Stomach (tissue), 9 donors: ENCODE measurements around the gene FAR1. TPM values are rescaled to one million over a fixed set of nuclear protein-coding genes. Genes with fewer than 3 reads are reported as not detected.

ENCODE experiments used
- DNase-seq, 2 donors: peaks; one replicate each; pipeline versions ENCODE4 v3.0.0 to v3.0.0-alpha.2; 2013 to 2019
- H3K27ac ChIP-seq, 5 donors: fragments of 200-600 bp in 4 of 5; sonication (generic) in 4 of 5; one replicate each; pipeline ENCODE4 v1.5.1; 2013 to 2019; ENCODE audit warnings: mild to moderate bottlenecking in 1 of 5, moderate library complexity in 1 of 5
- H3K27me3 ChIP-seq, 3 donors: fragments of 200-600 bp; sonication (generic); one replicate each; pipeline ENCODE4 v1.5.1; 2017 to 2019; ENCODE audit warnings: mixed run types in 1 of 3
- H3K36me3 ChIP-seq, 4 donors: fragments of 200-600 bp; sonication (generic); 1 replicate in 3 of 4; 2 replicates in 1 of 4; pipeline ENCODE4 v1.5.1; 2016 to 2019
- H3K4me1 ChIP-seq, 4 donors: fragments of 200-600 bp; sonication (generic); one replicate each; pipeline ENCODE4 v1.5.1; 2016 to 2019
- H3K4me3 ChIP-seq, 4 donors: fragments of 200-600 bp; sonication (generic) in 3 of 4; one replicate each; pipeline ENCODE4 v1.5.1; 2016 to 2019; ENCODE audit warnings: mild to moderate bottlenecking in 1 of 4
- H3K9me3 ChIP-seq, 4 donors: fragments of 200-600 bp; sonication (generic); one replicate each; pipeline ENCODE4 v1.5.1; 2016 to 2019
- EP300 ChIP-seq: sonication (generic); formaldehyde crosslinking; IDR thresholded peaks from one replicate; pipeline ENCODE4 v1.6.1; 2017; ENCODE audit warnings: antibody characterized with exemption
- POLR2A ChIP-seq, 4 donors: fragments of 450-650 bp; IDR thresholded peaks; one replicate each; pipeline ENCODE4 v1.6.1; 2016; ENCODE audit warnings: antibody characterized with exemption in 4 of 4, control low read depth in 2 of 4, mild to moderate bottlenecking in 1 of 4, moderate library complexity in 1 of 4
- POLR2AphosphoS5 ChIP-seq, 3 donors: sonication (generic); formaldehyde crosslinking; IDR thresholded peaks; one replicate each; pipeline ENCODE4 v1.6.1; 2016; ENCODE audit warnings: antibody characterized with exemption in 3 of 3
- WGBS, 5 donors: extraction: QIAGEN DNeasy Blood & Tissue Kit in 3 of 5; methylation state at CpG; one replicate each; pipeline versions ENCODE4 v1.1.5 to v1.1.7; 2013 to 2018; 5-methylcytosine and 5-hydroxymethylcytosine counted together
- intact Hi-C: fragments of 100-400 bp; cut with DNase I; formaldehyde crosslinking; loops from one replicate; pipeline ENCODE4 v1.15.1; 2023; ENCODE audit warnings: low total_unique reads
- polyA plus RNA-seq, 3 donors: library from polyadenylated mRNA; stranded (reverse); fragments of 200-250 nt; gene quantifications; one replicate each; pipeline ENCODE4 v1.2.3, GENCODE V29; 2013
- total RNA-seq, 5 donors: library from RNA; depleted of rRNA; stranded (reverse); fragments of >200 nt; gene quantifications; one replicate each; pipeline versions ENCODE4 v1.1.0 to v1.2.3, GENCODE V29; 2014 to 2016
- TF ChIP-seq, protein P1 (sequence below), 7 experiments: fragments of 450-650 bp in 4 of 7; fragments of 200-600 bp in 3 of 7; sonication (generic) in 3 of 7; IDR thresholded peaks; one replicate each; pipeline ENCODE4 v1.5.1; 2016 to 2019; ENCODE audit warnings: antibody characterized with exemption in 7 of 7, control low read depth in 2 of 7, mild to moderate bottlenecking in 1 of 7
- donor health status: healthy with polysubstance abuse.
- donor health status: Bipolar disorder and iron deficiency.
- donor health status: healthy.

FAR1 gene
- total and polyA plus RNA-seq, 8 donors: 27.0 to 374 (median 90.7) TPM

DNA sequence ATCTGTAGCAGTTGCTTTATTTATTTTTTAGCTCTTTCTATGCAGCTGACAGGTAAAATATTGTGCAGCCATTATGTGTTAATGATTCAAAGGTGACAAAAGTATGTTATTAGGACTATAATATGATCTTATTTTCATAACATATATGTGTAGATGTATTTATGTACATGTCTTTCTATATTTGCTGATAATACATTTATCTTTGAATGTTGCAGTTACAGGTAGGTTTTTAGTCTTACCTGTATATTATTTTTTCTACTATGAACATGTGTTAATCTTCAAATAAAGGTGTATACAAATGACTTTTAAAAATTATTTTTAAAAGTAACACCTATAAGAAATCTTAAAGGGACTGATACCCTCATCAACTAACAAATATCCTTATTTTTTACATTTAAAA, 33.6 kb downstream of the FAR1 start:
- TF ChIP-seq POLR2AphosphoS5 (IDR thresholded peaks at IDR 0.05) (no peak), EP300 (no peak), POLR2A (IDR thresholded peaks at IDR 0.05) (no peak)
- TF ChIP-seq, protein P1, sequence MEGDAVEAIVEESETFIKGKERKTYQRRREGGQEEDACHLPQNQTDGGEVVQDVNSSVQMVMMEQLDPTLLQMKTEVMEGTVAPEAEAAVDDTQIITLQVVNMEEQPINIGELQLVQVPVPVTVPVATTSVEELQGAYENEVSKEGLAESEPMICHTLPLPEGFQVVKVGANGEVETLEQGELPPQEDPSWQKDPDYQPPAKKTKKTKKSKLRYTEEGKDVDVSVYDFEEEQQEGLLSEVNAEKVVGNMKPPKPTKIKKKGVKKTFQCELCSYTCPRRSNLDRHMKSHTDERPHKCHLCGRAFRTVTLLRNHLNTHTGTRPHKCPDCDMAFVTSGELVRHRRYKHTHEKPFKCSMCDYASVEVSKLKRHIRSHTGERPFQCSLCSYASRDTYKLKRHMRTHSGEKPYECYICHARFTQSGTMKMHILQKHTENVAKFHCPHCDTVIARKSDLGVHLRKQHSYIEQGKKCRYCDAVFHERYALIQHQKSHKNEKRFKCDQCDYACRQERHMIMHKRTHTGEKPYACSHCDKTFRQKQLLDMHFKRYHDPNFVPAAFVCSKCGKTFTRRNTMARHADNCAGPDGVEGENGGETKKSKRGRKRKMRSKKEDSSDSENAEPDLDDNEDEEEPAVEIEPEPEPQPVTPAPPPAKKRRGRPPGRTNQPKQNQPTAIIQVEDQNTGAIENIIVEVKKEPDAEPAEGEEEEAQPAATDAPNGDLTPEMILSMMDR (IDR thresholded peaks at IDR 0.05): no peak
- H3K9me3 ChIP-seq: no peaks in the 10 kb centered on the region
- intact Hi-C loops: no loop called here
- no peak for DNase-seq
- H3K4me1 ChIP-seq: peaks cover 5 to 28% (median 21%) of the 10 kb centered on the region in 4 donors
- peaks cover 0 to 65% (median 43%) of the 10 kb centered on the region in 4 donors for H3K36me3 ChIP-seq
- no peaks in the 10 kb centered on the region for H3K27me3 ChIP-seq
- no peak overlapping the region for H3K4me3 ChIP-seq
- no peak overlapping the region for H3K27ac ChIP-seq

DNA sequence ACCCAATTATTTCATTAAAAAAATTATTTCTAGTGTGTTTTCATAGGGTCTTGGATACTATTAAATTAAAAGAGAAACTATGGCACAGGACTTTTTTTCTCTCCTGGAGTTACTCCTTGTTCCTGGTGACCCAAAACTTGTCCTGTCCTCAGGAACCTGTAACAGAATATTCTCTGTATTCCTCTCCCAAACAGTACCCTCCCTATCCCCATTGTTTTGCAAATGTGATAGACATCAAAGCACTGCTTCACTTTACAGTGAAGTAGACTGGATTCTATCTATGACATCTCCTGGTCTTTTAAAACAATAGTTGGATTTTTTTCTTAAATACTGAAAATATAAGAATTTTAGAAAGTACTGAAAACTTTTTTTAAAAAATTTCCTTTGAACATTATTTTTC, 37.2 kb downstream of the FAR1 start:
- no peak for TF ChIP-seq POLR2AphosphoS5 (IDR thresholded peaks at IDR 0.05)
- no peak for TF ChIP-seq EP300
- TF ChIP-seq, protein P1 (IDR thresholded peaks at IDR 0.05): no peak
- no peak for TF ChIP-seq POLR2A (IDR thresholded peaks at IDR 0.05)
- Histone ChIP-seq H3K4me3 (no peak overlapping the region), H3K9me3 (no peaks in the 10 kb centered on the region), H3K36me3 (peaks cover 19 to 83% (median 70%) of the 10 kb centered on the region in 4 donors), H3K27me3 (no peaks in the 10 kb centered on the region), H3K4me1 (no peaks in the 10 kb centered on the region), H3K27ac (no peak overlapping the region)
- DNase-seq: no peak
- intact Hi-C loops: no loop called here

DNA sequence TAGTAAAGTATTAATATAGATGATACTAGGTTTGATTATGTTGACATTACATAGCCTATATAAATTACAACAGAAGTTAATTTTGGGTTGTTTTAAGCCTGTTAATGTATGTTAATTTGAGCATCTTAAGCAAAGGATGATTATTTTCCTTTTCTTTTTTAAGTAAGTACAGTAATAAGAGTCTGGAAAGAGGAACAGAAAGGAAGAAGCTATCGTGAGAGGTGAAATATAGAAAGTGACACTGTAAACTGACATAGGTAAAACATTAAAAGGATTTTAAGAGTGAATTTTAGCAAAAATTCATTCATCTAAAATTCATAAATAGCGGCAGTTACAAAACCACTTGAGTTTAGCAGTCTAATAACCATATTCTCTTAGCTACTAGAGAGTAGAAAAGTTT, 45.5 kb downstream of the FAR1 start:
- TF ChIP-seq, protein P1 (IDR thresholded peaks at IDR 0.05): no peak
- TF ChIP-seq POLR2AphosphoS5 (IDR thresholded peaks at IDR 0.05): no peak
- TF ChIP-seq POLR2A (IDR thresholded peaks at IDR 0.05): no peak
- Histone ChIP-seq H3K4me3 (no peak overlapping the region), H3K36me3 (peaks cover 21 to 98% (median 92%) of the 10 kb centered on the region in 4 donors), H3K4me1 (no peaks in the 10 kb centered on the region), H3K27me3 (no peaks in the 10 kb centered on the region), H3K27ac (no peak overlapping the region), H3K9me3 (no peaks in the 10 kb centered on the region)
- WGBS, 5 donors: 93 to 97% (median 96%) methylated on average over 2 of the region's 2 CpGs
- no peak for DNase-seq
- intact Hi-C loops: no loop called here

DNA sequence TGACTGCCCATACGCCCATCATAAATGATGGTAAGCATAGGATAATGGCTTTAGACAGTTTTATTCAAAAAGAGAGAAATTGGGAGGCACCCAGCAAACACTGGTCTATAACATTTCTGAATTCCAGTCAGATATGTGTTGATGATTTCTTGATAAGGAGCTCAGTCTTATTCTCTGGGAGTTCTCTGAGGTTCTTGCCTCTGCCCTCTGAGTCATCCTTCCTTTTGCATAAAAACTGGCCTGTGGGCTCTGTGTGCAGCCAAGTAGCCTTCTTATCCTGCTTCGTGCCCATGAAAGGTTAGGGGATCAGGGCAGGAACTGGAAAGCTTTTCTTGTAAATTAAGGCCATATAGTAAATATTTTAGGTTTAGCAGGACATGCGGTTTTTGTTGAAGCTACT, 48.9 kb downstream of the FAR1 start:
- Histone ChIP-seq H3K36me3 (peaks cover 15 to 90% (median 78%) of the 10 kb centered on the region in 4 donors), H3K4me1 (no peaks in the 10 kb centered on the region), H3K9me3 (no peaks in the 10 kb centered on the region), H3K27ac (no peak overlapping the region), H3K4me3 (no peak overlapping the region), H3K27me3 (no peaks in the 10 kb centered on the region)
- no peak for DNase-seq
- no peak for TF ChIP-seq POLR2AphosphoS5 (IDR thresholded peaks at IDR 0.05)
- TF ChIP-seq, protein P1 (IDR thresholded peaks at IDR 0.05): no peak
- no peak for TF ChIP-seq POLR2A (IDR thresholded peaks at IDR 0.05)
- TF ChIP-seq EP300: no peak
- intact Hi-C loops: no loop called here
- WGBS, 5 donors: 85 to 91% (median 89%) methylated on average over 3 of the region's 3 CpGs
